Raji (cell line): ENCODE data around the gene SBSN.

Experiments
- POLR2A ChIP-seq: IDR thresholded peaks from 2 replicates; pipeline ENCODE4 v1.6.1; 2011; ENCODE audit warnings: low read depth, low read length, control low read depth; ENCODE audit not compliant: insufficient read depth

SBSN gene

DNA sequence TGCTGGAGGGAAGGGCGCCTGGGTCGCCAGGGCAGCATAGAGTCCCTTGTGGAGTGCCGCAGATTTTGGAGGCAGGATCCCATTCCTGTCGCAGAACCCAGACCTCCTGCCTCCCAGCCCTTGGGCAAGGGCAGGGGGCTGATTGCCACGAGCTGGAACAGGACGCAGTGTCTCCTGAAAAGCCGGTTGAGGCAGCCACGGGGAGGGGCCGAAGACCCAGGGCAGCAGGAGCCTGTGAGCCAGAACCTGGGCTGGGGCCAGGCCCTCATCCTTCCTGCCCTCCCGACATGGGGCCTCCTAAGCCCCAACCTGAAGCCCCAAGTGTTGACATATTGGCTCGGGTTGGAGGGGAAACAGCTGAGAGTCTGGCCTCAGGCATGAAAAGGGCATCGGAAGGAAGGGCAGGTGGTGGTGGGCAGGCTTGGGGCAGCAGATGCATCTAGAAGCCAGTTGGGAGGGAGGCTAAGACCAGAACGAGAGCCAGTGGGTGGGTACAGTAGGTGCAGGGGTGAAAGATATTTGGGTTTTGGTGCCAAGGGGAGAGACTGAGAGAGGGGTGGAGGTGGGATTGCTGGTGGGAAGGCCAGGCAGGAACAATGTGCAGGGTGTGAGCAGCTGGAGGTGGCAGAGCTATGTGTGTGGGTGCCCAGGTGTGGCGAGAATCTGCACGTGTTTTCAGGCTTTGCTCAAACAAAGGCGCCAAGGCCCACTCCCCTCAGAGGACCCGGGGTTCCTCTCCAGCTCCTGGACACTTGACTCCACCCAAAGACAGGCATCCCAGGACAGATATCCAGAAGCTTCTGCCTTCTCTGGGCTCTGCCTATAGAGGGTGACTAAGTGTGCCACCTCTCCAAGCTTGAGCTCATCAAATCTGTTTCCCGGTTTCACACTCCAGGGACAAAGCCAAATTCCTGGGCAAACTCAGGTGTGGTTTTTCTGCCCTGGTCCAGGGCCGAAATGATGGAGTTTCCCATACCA, 1.4 kb upstream of the SBSN start:
- no peak for TF ChIP-seq POLR2A

DNA sequence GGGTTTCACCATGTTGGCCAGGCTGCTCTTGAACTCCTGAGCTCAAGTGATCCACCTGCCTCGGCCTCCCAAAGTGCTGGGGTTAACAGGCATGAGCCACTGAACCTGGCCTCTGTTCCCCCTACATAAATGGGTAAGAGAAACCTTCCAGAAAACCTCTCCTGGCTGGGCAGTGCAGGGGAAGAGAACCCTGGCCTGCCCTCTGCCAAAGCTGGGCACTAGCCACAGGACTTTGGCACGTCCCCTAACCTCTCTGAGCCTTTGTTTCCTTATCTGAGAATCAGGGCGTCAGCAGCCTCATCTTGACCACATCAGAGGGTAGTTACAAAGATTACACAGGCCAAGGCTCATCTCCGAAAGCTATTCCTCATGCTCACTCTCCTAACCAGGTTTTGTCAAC, 2.2 kb downstream of the SBSN start:
- no peak for TF ChIP-seq POLR2A

- no peak for TF ChIP-seq POLR2A
These were observed 3.8 kb downstream of the SBSN start for GRCh38 chr19:35524181-35524837.

GRCh38 chr19:35522745-35523327, 5.3 kb downstream of the SBSN start:
- TF ChIP-seq POLR2A: no peak

DNA sequence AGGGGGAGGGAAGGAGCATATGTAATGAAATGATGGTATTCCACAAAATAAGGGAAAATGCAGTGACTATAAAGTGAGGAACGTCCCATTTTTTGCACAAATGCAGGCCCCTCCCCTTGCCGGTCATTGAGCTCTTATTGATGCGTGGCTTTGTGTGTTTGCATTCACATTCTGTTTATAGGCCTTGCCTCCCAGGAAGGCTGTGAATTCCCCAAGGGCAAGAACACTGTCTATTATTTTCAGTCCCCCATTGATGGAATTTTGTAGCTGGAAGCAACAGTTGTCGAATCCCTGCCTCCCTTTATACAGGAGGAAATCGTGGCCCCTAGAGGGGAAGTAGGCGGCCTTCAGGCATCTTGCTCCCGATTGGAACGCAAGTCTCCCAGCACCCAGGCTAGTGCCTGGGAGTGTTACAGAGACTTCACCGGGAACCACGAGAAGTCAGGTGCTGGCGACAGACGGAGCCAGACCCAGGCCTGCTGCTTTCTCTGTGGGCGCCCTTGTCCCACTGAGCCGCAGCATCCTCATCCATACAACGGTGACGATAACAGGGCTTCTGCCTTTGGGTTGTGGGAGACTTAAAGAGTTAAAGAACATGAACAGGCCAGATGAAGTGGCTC, 6.9 kb downstream of the SBSN start:
- TF ChIP-seq POLR2A: no peak

DNA sequence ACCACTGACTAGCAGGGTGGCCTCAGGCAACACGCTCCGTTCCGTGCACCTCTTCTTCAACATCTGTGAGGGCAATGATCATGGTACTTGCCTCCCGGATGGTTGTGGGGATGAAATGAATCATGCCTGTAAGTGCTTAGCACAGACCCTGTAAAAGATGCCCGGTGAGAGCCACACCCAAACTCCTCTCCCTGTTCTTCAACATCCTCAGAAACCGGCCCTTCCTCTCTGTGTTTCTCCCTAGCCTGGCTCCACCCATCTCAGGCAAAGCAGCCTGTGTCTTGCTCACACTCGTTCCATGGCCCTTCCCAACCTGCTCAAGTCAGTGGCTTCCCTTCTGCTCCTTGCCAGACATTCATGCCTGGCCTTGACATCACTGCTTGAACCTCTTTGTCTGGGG, 8.8 kb downstream of the SBSN start:
- TF ChIP-seq POLR2A: no peak

GRCh38 chr19:35518313-35518712, 9.8 kb downstream of the SBSN start:
- no peak for TF ChIP-seq POLR2A

DNA sequence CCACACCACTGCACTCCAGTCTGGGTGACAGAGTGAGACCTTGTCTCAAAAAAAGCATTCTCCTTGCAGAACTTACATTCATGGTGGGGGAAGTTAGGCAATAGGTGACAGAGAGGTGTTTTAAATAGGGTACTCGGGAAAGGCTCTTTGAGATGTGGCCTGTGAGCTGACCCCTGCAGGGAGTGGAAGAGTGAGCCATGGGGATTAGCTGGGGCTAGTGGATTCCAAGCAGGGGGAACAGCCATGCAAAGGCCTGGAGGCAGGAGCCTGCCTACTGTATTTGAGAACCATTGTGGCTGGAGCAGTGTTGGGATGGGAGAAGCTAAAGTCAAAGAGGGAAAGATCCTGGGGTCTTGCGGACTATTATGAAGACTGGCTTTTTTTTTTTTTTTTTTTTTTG, 10.8 kb downstream of the SBSN start:
- TF ChIP-seq POLR2A: no peak

DNA sequence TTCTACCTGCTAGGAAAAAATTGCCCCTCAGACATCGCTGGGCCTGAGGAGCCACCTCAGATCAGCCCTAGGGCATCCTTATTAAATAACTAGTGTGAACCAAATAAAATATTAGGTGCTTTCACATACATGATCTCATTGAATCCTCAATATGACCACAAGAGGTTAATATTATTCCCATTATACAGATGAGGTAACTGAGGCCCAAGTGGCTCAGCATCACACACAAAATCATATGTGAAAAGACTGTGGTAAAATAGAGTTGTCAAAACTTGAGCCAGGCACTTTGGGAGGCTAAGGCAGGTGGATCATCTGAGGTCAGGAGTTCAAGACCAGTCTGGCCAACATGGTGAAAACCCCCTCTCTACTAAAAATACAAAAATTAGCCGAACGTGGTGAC, 11.8 kb downstream of the SBSN start:
- TF ChIP-seq POLR2A: no peak

DNA sequence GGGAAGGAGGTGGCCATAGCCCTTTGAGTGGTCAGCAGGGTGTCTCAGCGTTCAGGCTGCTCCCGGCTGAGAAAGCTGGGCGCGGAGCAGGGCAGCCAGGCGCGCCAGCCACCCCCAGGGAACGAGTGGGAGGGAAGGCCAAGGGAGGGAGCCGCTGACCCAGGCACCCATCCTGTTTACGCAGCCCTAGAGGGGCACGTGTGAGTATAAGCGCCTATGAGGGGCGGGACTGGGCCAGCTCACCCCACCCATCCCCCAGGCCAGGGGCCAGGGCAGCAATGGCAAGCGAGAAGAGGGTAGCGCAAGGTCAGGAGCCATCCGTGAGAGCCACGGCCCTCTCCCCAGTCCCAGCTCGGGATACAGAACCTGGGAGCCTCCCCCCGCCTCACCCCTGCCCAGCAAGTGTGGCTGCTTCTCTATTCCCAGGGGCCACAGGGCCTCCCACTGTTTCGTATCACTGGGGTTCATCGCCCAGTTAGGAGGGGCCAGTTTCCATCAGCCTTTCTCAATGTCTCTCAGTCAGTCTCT, 13.8 kb downstream of the SBSN start:
- TF ChIP-seq POLR2A: no peak

GRCh38 chr19:35513628-35514281, 14.4 kb downstream of the SBSN start, which contains the start of gene DMKN:
TSS of gene DMKN (minus strand) at chr19:35513649. CDS start at chr19:35513475, 174 bp downstream.
- no peak for TF ChIP-seq POLR2A

DNA sequence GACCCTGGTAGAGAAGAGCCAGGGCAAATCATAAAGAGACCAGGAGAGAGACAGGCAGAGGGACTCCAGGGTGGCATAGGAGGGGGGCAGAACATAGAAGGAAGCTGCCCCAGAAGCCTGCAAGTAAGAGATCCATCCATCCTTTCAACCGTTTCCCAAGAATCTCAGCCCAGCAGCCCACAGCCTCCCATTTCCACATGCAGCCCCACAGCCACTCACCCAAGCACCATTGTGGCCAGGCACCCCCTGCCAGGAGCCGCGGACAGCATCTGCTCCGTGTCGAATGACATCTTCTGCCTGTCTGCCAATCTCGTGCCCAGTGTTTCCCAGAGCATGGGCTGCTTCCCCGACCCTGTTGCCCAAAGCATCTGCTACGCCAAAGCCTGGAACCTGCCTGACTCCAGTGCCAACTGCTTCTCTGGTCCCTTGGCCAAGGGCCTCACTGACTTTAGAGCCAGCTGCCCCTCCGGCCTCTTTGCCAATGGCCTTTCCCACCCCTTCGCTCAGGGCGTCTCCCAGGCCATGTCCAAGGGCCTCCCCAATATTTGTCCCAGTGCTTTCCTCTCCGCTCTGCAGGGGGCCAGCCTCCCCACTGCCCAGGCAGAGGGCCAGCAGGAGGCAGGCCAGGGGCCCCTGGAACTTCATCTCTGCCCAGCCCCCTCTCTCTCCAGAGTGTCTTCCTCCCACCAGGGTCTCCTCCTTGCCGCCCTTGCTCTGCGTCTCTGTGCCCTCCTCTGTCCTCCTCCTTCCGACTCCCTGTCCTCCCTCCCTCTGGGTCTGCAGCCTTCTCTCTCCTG, 15.1 kb downstream of the SBSN start:
- no peak for TF ChIP-seq POLR2A

DNA sequence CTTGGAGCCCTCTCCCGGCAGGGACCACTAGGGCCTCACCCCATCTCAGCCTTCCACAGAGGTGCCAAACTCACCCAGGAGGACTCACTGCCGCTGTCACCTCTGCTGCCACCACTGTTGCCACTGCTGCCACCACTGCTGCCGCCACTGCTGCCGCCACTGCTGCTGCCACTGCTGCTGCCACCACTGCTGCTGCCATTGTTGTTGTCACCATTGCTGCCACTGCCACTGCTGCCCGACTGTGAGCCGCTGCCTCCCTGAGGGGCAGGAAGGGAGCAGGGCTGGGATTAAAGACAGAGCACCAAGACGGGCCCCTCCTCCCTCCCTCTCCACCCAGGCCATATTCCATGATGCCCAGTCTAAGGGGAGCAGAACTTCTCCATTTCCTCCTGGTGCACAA, 16.8 kb downstream of the SBSN start:
- no peak for TF ChIP-seq POLR2A

DNA sequence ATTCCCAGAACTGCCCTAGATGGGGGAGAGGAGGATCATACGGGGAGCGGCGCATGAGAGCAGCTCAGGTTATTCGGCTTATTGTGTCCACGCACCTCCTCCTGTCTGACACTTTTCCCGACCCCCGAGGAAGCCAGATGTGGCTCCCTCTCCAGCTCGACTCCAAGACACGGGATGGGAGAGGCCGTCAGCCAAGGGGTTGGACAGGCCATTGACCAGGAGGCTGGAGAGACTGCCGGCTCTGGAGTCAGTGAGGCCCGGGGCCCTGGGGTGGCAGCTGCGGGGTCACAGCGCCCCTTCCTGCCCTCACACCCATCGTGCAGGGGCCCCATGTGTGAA, 17.5 kb downstream of the SBSN start:
- no peak for TF ChIP-seq POLR2A
